ENCODE measurements around the gene TMEM63C.
"Not testable (repeated sequence)": the region's sequence is repeated elsewhere in the genome, so short reads cannot be mapped to it uniquely, and the experiment has no call there.

The TMEM63C gene

GRCh38 chr14:77173911-77174617 lies 7.5 kb upstream of the TMEM63C start:
- H3K23ac ChIP-seq (ENCODE audit: low read length); H3K4me3 ChIP-seq (ENCODE audit: low read depth, low read length); H3K14ac ChIP-seq (ENCODE audit: low read length); H3K79me1 ChIP-seq (ENCODE audit: low read length); H3K4ac ChIP-seq (ENCODE audit: low read depth, low read length); H2AFZ ChIP-seq (ENCODE audit: insufficient read depth, low read length, poor library complexity); H4K91ac ChIP-seq (ENCODE audit: low read depth, low read length); H3K36me3 ChIP-seq (ENCODE audit: control insufficient read depth in 1 of 2, insufficient read depth in 2 of 2, low read length in 2 of 2); H3K4me2 ChIP-seq (ENCODE audit: low read length); H2BK120ac ChIP-seq (ENCODE audit: insufficient read depth, low read length, poor library complexity); H4K12ac ChIP-seq (ENCODE audit: low read depth, low read length); H3K9ac ChIP-seq (ENCODE audit: low read length); H3K18ac ChIP-seq (ENCODE audit: low read length); H2AK5ac ChIP-seq (ENCODE audit: low read length); H3K27me3 ChIP-seq (ENCODE audit: insufficient read depth, low read length); DNase-seq; H4K8ac ChIP-seq (ENCODE audit: low read depth, low read length); H3K27ac ChIP-seq (ENCODE audit: low read depth, low read length); H3K4me1 ChIP-seq (ENCODE audit: control insufficient read depth in 1 of 2, insufficient read depth in 2 of 2, low read length in 2 of 2); H2BK12ac ChIP-seq (ENCODE audit: low read length); H3K9me3 ChIP-seq (ENCODE audit: insufficient read depth, low read depth, low read length); H2BK5ac ChIP-seq (ENCODE audit: low read depth, low read length, poor library complexity); H3K79me2 ChIP-seq (ENCODE audit: control insufficient read depth, insufficient read depth, low read length, poor library complexity): not testable (repeated sequence)
- WGBS (ENCODE audit: extremely low coverage, insufficient coverage, insufficient read length) = no CpG with 5 or more reads among the region's 9 CpGs

GRCh38 chr14:77175843-77176242 lies 5.8 kb upstream of the TMEM63C start:
- H3K23ac ChIP-seq (ENCODE audit: low read length) = no peak overlapping the region
- H3K9ac ChIP-seq (ENCODE audit: low read length) = no peak overlapping the region
- no peak overlapping the region for H3K4ac ChIP-seq (ENCODE audit: low read depth, low read length)
- H3K4me2 ChIP-seq (ENCODE audit: low read length) = no peak overlapping the region
- no peak overlapping the region for H2BK5ac ChIP-seq (ENCODE audit: low read depth, low read length, poor library complexity)
- H3K4me1 ChIP-seq (ENCODE audit: control insufficient read depth in 1 of 2, insufficient read depth in 2 of 2, low read length in 2 of 2) = no peaks in the 10 kb centered on the region
- H2AK5ac ChIP-seq (ENCODE audit: low read length) = no peak overlapping the region
- DNase-seq = no peak
- H4K8ac ChIP-seq (ENCODE audit: low read depth, low read length) = no peak overlapping the region
- H3K79me1 ChIP-seq (ENCODE audit: low read length) = no peaks in the 10 kb centered on the region
- no peak overlapping the region for H2BK120ac ChIP-seq (ENCODE audit: insufficient read depth, low read length, poor library complexity)
- H3K27ac ChIP-seq (ENCODE audit: low read depth, low read length) = no peak overlapping the region
- H3K9me3 ChIP-seq (ENCODE audit: insufficient read depth, low read depth, low read length) = no peaks in the 10 kb centered on the region
- H2AFZ ChIP-seq (ENCODE audit: insufficient read depth, low read length, poor library complexity) = no peak overlapping the region
- no peaks in the 10 kb centered on the region for H3K79me2 ChIP-seq (ENCODE audit: control insufficient read depth, insufficient read depth, low read length, poor library complexity)
- no peak overlapping the region for H3K14ac ChIP-seq (ENCODE audit: low read length)
- WGBS (ENCODE audit: extremely low coverage, insufficient coverage, insufficient read length) = no CpG with 5 or more reads among the region's 3 CpGs
- no peak overlapping the region for H3K4me3 ChIP-seq (ENCODE audit: low read depth, low read length)
- no peak overlapping the region for H4K12ac ChIP-seq (ENCODE audit: low read depth, low read length)
- H3K27me3 ChIP-seq (ENCODE audit: insufficient read depth, low read length) = no peaks in the 10 kb centered on the region
- H2BK12ac ChIP-seq (ENCODE audit: low read length) = no peak overlapping the region
- H3K36me3 ChIP-seq (ENCODE audit: control insufficient read depth in 1 of 2, insufficient read depth in 2 of 2, low read length in 2 of 2) = no peaks in the 10 kb centered on the region
- H4K91ac ChIP-seq (ENCODE audit: low read depth, low read length) = no peak overlapping the region
- H3K18ac ChIP-seq (ENCODE audit: low read length) = no peak overlapping the region

- no peaks in the 10 kb centered on the region for H3K36me3 ChIP-seq (ENCODE audit: control insufficient read depth in 1 of 2, insufficient read depth in 2 of 2, low read length in 2 of 2)
- no peak overlapping the region for H2AFZ ChIP-seq (ENCODE audit: insufficient read depth, low read length, poor library complexity)
- H3K27ac ChIP-seq (ENCODE audit: low read depth, low read length) = no peak overlapping the region
- H2BK120ac ChIP-seq (ENCODE audit: insufficient read depth, low read length, poor library complexity) = no peak overlapping the region
- no peak overlapping the region for H2AK5ac ChIP-seq (ENCODE audit: low read length)
- H3K14ac ChIP-seq (ENCODE audit: low read length) = no peak overlapping the region
- no peak for DNase-seq
- H2BK12ac ChIP-seq (ENCODE audit: low read length) = no peak overlapping the region
- no peak overlapping the region for H4K8ac ChIP-seq (ENCODE audit: low read depth, low read length)
- no peak overlapping the region for H2BK5ac ChIP-seq (ENCODE audit: low read depth, low read length, poor library complexity)
- no peak overlapping the region for H3K4ac ChIP-seq (ENCODE audit: low read depth, low read length)
- H3K9me3 ChIP-seq (ENCODE audit: insufficient read depth, low read depth, low read length) = no peaks in the 10 kb centered on the region
- no peak overlapping the region for H3K4me3 ChIP-seq (ENCODE audit: low read depth, low read length)
- H3K23ac ChIP-seq (ENCODE audit: low read length) = no peak overlapping the region
- H3K79me1 ChIP-seq (ENCODE audit: low read length) = no peaks in the 10 kb centered on the region
- no peak overlapping the region for H4K91ac ChIP-seq (ENCODE audit: low read depth, low read length)
- H3K18ac ChIP-seq (ENCODE audit: low read length) = no peak overlapping the region
- H3K9ac ChIP-seq (ENCODE audit: low read length) = no peak overlapping the region
- no CpG with 5 or more reads among the region's 1 CpG for WGBS (ENCODE audit: extremely low coverage, insufficient coverage, insufficient read length)
- no peaks in the 10 kb centered on the region for H3K79me2 ChIP-seq (ENCODE audit: control insufficient read depth, insufficient read depth, low read length, poor library complexity)
- H4K12ac ChIP-seq (ENCODE audit: low read depth, low read length) = no peak overlapping the region
- no peak overlapping the region for H3K4me2 ChIP-seq (ENCODE audit: low read length)
- H3K4me1 ChIP-seq (ENCODE audit: control insufficient read depth in 1 of 2, insufficient read depth in 2 of 2, low read length in 2 of 2) = peaks cover 4 to 9% of the 10 kb centered on the region in 2 experiments
- no peaks in the 10 kb centered on the region for H3K27me3 ChIP-seq (ENCODE audit: insufficient read depth, low read length)
Observed at GRCh38 chr14:77177702-77178101, 3.9 kb upstream of the TMEM63C start.

- no peaks in the 10 kb centered on the region for H3K79me1 ChIP-seq (ENCODE audit: low read length)
- H3K27ac ChIP-seq (ENCODE audit: low read depth, low read length) = no peak overlapping the region
- DNase-seq = no peak
- H3K9ac ChIP-seq (ENCODE audit: low read length) = no peak overlapping the region
- WGBS (ENCODE audit: extremely low coverage, insufficient coverage, insufficient read length) = no CpG with 5 or more reads among the region's 3 CpGs
- H3K4ac ChIP-seq (ENCODE audit: low read depth, low read length) = no peak overlapping the region
- no peak overlapping the region for H2AK5ac ChIP-seq (ENCODE audit: low read length)
- H3K4me1 ChIP-seq (ENCODE audit: control insufficient read depth in 1 of 2, insufficient read depth in 2 of 2, low read length in 2 of 2) = peaks cover 4 to 9% of the 10 kb centered on the region in 2 experiments
- H2BK12ac ChIP-seq (ENCODE audit: low read length) = no peak overlapping the region
- H3K23ac ChIP-seq (ENCODE audit: low read length) = no peak overlapping the region
- no peaks in the 10 kb centered on the region for H3K36me3 ChIP-seq (ENCODE audit: control insufficient read depth in 1 of 2, insufficient read depth in 2 of 2, low read length in 2 of 2)
- H4K91ac ChIP-seq (ENCODE audit: low read depth, low read length) = no peak overlapping the region
- H4K8ac ChIP-seq (ENCODE audit: low read depth, low read length) = no peak overlapping the region
- no peak overlapping the region for H2BK120ac ChIP-seq (ENCODE audit: insufficient read depth, low read length, poor library complexity)
- H2BK5ac ChIP-seq (ENCODE audit: low read depth, low read length, poor library complexity) = no peak overlapping the region
- no peak overlapping the region for H3K18ac ChIP-seq (ENCODE audit: low read length)
- no peaks in the 10 kb centered on the region for H3K27me3 ChIP-seq (ENCODE audit: insufficient read depth, low read length)
- no peak overlapping the region for H3K4me3 ChIP-seq (ENCODE audit: low read depth, low read length)
- H3K79me2 ChIP-seq (ENCODE audit: control insufficient read depth, insufficient read depth, low read length, poor library complexity) = no peaks in the 10 kb centered on the region
- no peaks in the 10 kb centered on the region for H3K9me3 ChIP-seq (ENCODE audit: insufficient read depth, low read depth, low read length)
- no peak overlapping the region for H2AFZ ChIP-seq (ENCODE audit: insufficient read depth, low read length, poor library complexity)
- no peak overlapping the region for H3K14ac ChIP-seq (ENCODE audit: low read length)
- H3K4me2 ChIP-seq (ENCODE audit: low read length) = no peak overlapping the region
- no peak overlapping the region for H4K12ac ChIP-seq (ENCODE audit: low read depth, low read length)
Observed at GRCh38 chr14:77178656-77179055, 2.9 kb upstream of the TMEM63C start.

Measured in trophoblast cell (in vitro differentiated cells and primary cell).